ENCODE data around the gene SNAI3. TPM values are rescaled to one million over a fixed set of nuclear protein-coding genes. Genes with fewer than 3 reads are reported as not detected.
A peak's percentile ranks its signal among the peaks of the same experiment; 100 is the strongest.

The SNAI3 gene
- total RNA-seq, 1 donor from 2014 or later: not detected

GRCh38 chr16:88681709-88682451 is 4.4 kb downstream of the SNAI3 start:
- TF ChIP-seq, protein P1, sequence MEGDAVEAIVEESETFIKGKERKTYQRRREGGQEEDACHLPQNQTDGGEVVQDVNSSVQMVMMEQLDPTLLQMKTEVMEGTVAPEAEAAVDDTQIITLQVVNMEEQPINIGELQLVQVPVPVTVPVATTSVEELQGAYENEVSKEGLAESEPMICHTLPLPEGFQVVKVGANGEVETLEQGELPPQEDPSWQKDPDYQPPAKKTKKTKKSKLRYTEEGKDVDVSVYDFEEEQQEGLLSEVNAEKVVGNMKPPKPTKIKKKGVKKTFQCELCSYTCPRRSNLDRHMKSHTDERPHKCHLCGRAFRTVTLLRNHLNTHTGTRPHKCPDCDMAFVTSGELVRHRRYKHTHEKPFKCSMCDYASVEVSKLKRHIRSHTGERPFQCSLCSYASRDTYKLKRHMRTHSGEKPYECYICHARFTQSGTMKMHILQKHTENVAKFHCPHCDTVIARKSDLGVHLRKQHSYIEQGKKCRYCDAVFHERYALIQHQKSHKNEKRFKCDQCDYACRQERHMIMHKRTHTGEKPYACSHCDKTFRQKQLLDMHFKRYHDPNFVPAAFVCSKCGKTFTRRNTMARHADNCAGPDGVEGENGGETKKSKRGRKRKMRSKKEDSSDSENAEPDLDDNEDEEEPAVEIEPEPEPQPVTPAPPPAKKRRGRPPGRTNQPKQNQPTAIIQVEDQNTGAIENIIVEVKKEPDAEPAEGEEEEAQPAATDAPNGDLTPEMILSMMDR (IDR thresholded peaks at IDR 0.05; ENCODE audit: insufficient read depth, low read length, severe bottlenecking): no peak
- Histone ChIP-seq H3K36me3 (ENCODE audit: control insufficient read depth, insufficient read depth, low read length) (no peaks in the 10 kb centered on the region), H3K4me3 (ENCODE audit: low read depth, low read length) (no peak overlapping the region), H3K27me3 (ENCODE audit: control insufficient read depth, insufficient read depth, low read length) (peaks cover 10% of the 10 kb centered on the region)
- FAIRE-seq (no peak), DNase-seq (ENCODE audit: low read depth) (no peak)

- no peak for FAIRE-seq
- peak; percentile 17 for DNase-seq (ENCODE audit: low read depth)
- Histone ChIP-seq H3K4me3 (ENCODE audit: low read depth, low read length) (no peak overlapping the region), H3K27me3 (ENCODE audit: control insufficient read depth, insufficient read depth, low read length) (peaks cover 10% of the 10 kb centered on the region), H3K36me3 (ENCODE audit: control insufficient read depth, insufficient read depth, low read length) (no peaks in the 10 kb centered on the region)
- TF ChIP-seq, protein P1 (IDR thresholded peaks at IDR 0.05; ENCODE audit: insufficient read depth, low read length, severe bottlenecking): peak; percentile 82
Observed at GRCh38 chr16:88681084-88681680, 5.1 kb downstream of the SNAI3 start.

GRCh38 chr16:88680554-88681083 is 5.7 kb downstream of the SNAI3 start:
- no peak overlapping the region for H3K4me3 ChIP-seq (ENCODE audit: low read depth, low read length)
- FAIRE-seq: no peak
- peaks cover 10% of the 10 kb centered on the region for H3K27me3 ChIP-seq (ENCODE audit: control insufficient read depth, insufficient read depth, low read length)

DNA sequence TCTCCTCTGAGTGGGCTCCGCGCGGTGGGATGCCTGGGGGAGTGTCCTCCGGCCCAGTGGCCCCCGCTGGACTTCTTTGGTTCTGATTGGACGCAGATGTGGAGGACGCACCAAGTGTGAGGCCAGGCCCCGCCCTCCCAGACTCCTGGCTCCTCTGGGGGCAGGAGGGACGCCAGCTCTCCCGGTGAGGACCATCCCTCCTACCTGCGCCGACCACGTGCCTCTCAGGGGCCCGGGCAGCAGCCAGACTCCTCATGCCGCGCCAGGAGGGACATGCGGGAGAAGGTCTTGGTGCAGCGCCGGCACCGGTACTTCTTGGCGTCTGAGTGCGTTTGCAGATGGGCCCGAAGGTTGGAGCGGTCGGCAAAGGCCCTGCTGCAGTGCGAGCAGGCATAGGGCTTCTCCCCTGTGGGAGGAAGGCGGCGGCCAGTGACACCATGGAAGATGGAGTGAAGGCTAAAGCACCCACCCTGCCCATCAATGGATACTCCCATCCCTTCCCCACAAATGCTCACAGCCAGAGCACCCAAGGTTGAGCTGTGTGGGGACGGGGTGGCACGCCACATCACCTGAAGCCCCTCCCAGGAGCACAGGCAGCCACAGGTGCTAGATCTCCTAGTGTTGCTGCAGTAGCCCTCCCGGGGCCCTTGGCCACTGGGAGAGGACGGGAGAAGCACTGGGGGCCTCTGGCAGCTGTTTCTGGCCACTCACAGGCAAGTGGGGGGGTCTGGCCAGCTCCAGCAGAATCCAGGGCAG is 7.9 kb downstream of the SNAI3 start:
- FAIRE-seq (no peak), DNase-seq (ENCODE audit: low read depth) (no peak)
- H3K27me3 ChIP-seq (ENCODE audit: control insufficient read depth, insufficient read depth, low read length): peaks cover 10% of the 10 kb centered on the region
- H3K36me3 ChIP-seq (ENCODE audit: control insufficient read depth, insufficient read depth, low read length): no peaks in the 10 kb centered on the region
- no peak overlapping the region for H3K4me3 ChIP-seq (ENCODE audit: low read depth, low read length)
- TF ChIP-seq, protein P1 (IDR thresholded peaks at IDR 0.05; ENCODE audit: insufficient read depth, low read length, severe bottlenecking): no peak

More at GRCh38 chr16:88680554-88681083, 5.7 kb downstream of the SNAI3 start:
- H3K36me3 ChIP-seq (ENCODE audit: control insufficient read depth, insufficient read depth, low read length): no peaks in the 10 kb centered on the region
- DNase-seq (ENCODE audit: low read depth): no peak
- TF ChIP-seq, protein P1 (IDR thresholded peaks at IDR 0.05; ENCODE audit: insufficient read depth, low read length, severe bottlenecking): no peak

DNA sequence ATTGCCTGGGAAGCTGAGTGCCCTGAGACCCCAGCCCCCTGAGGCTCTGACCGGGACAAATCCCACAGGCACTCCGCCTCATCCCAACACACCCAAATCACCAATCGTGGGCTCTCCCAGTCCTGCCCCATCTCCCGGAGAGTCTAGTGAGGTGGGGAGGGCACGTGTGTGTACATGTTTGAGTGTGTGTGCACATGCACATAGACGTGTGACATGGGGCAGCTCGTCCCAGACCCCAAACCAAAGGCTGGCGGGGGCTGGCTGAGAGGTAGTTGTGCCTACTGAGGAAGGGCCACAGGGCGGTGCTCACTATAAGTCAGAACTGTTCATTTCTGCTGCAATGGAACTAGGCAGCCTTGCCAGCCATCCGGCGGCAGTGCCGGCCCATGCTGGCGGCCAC is 8.6 kb downstream of the SNAI3 start:
- no peaks in the 10 kb centered on the region for H3K36me3 ChIP-seq (ENCODE audit: control insufficient read depth, insufficient read depth, low read length)
- H3K4me3 ChIP-seq (ENCODE audit: low read depth, low read length): no peak overlapping the region
- FAIRE-seq (no peak), DNase-seq (ENCODE audit: low read depth) (no peak)
- peaks cover 10% of the 10 kb centered on the region for H3K27me3 ChIP-seq (ENCODE audit: control insufficient read depth, insufficient read depth, low read length)
- TF ChIP-seq, protein P1 (IDR thresholded peaks at IDR 0.05; ENCODE audit: insufficient read depth, low read length, severe bottlenecking): no peak

Data from bronchial epithelial cell (primary cell).